Gastroesophageal sphincter (tissue), 4 donors: ENCODE results near the gene PRRC2A. TPM values are rescaled to one million over a fixed set of nuclear protein-coding genes. Genes with fewer than 3 reads are reported as not detected.

Source experiments
- ATAC-seq: fragments of 150-250 bp; one replicate; pipeline ENCODE4 v1.9.1; 2016; ENCODE audit warnings: mild to moderate bottlenecking, moderate library complexity
- H3K27ac ChIP-seq, 4 donors: fragments of 200-600 bp; sonication (generic) in 3 of 4; 1 replicate in 3 of 4; 2 replicates in 1 of 4; pipeline ENCODE4 v1.5.1; 2016 to 2019
- H3K27me3 ChIP-seq: fragments of 200-600 bp; sonication (generic); one replicate; pipeline ENCODE4 v1.5.1; 2019
- H3K36me3 ChIP-seq, 2 donors: fragments of 200-600 bp; sonication (generic); one replicate each; pipeline ENCODE4 v1.5.1; 2019; ENCODE audit warnings: control low read depth in 1 of 2
- H3K4me1 ChIP-seq, 3 donors: fragments of 200-600 bp; sonication (generic); 1 replicate in 2 of 3; 2 replicates in 1 of 3; pipeline ENCODE4 v1.5.1; 2016 to 2019; ENCODE audit warnings: control low read depth in 2 of 3
- H3K4me3 ChIP-seq, 2 donors: fragments of 200-600 bp; sonication (generic); one replicate each; pipeline ENCODE4 v1.5.1; 2019; ENCODE audit warnings: mild to moderate bottlenecking in 1 of 2, moderate library complexity in 1 of 2
- H3K9me3 ChIP-seq, 3 donors: fragments of 200-600 bp; sonication (generic); one replicate each; pipeline ENCODE4 v1.5.1; 2017 to 2019; ENCODE audit warnings: control low read depth in 2 of 3
- CTCF ChIP-seq, 4 experiments: fragments of 200-600 bp in 2 of 4; fragments of 450-650 bp in 2 of 4; sonication (generic) in 1 of 4; IDR thresholded peaks; one replicate each; pipeline ENCODE4 v1.5.1; 2017 to 2019; ENCODE audit warnings: antibody characterized with exemption in 4 of 4, mild to moderate bottlenecking in 2 of 4, moderate library complexity in 2 of 4
- EP300 ChIP-seq: sonication (generic); formaldehyde crosslinking; IDR thresholded peaks from one replicate; pipeline ENCODE4 v1.6.1; 2017; ENCODE audit warnings: antibody characterized with exemption, mild to moderate bottlenecking
- POLR2A ChIP-seq, 2 donors: fragments of 450-650 bp; IDR thresholded peaks; one replicate each; pipeline ENCODE4 v1.6.1; 2017; ENCODE audit warnings: antibody characterized with exemption in 2 of 2, mild to moderate bottlenecking in 2 of 2, moderate library complexity in 1 of 2
- POLR2AphosphoS5 ChIP-seq: sonication (generic); formaldehyde crosslinking; IDR thresholded peaks from one replicate; pipeline ENCODE4 v1.6.1; 2017; ENCODE audit warnings: antibody characterized with exemption
- WGBS, 2 donors: methylation state at CpG; one replicate each; pipeline ENCODE4 v1.1.5; 2018; ENCODE audit warnings: low coverage in 1 of 2; 5-methylcytosine and 5-hydroxymethylcytosine counted together
- total RNA-seq, 4 donors: library from RNA; depleted of rRNA; stranded (reverse); fragments of >200 nt; gene quantifications; one replicate each; pipeline ENCODE4 v1.1.0, GENCODE V29; 2016

PRRC2A gene
- total RNA-seq, 4 donors from 2014 or later = 47.9 to 137 (median 76.2) TPM

DNA sequence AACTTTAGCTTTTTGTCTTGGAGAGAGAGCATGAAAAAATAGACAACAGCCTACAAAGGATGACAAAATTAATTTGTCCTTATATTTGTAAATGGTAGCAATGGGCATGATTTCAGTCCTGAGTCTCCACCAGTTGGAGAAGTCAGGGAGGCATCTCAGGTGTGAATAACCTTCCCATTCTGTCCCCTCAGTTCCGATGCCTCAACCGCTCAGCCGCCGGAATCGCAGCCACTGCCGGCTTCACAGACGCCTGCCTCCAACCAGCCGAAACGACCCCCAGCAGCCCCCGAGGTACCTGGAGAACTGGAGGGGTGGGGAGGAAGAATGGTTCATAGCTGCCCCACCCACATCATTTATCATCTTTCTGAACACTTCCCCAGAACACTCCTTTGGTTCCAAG, 3.6 kb downstream of the PRRC2A start:
- H3K4me3 ChIP-seq = no peak overlapping the region
- H3K27ac ChIP-seq = no peak overlapping the region
- ATAC-seq = no peak
- no peaks in the 10 kb centered on the region for H3K9me3 ChIP-seq
- 83% methylated on average over 9 of the region's 10 CpGs; no CpG with 5 or more reads in 1 of the 2 donors for WGBS, 2 donors
- TF ChIP-seq CTCF (IDR thresholded peaks at IDR 0.05) (no peak), EP300 (no peak), POLR2AphosphoS5 (no peak)
- no peaks in the 10 kb centered on the region for H3K27me3 ChIP-seq
- peaks cover 0 to 65% of the 10 kb centered on the region in 2 donors for H3K36me3 ChIP-seq
- H3K4me1 ChIP-seq = peaks cover 0 to 25% (median 8%) of the 10 kb centered on the region in 3 donors

DNA sequence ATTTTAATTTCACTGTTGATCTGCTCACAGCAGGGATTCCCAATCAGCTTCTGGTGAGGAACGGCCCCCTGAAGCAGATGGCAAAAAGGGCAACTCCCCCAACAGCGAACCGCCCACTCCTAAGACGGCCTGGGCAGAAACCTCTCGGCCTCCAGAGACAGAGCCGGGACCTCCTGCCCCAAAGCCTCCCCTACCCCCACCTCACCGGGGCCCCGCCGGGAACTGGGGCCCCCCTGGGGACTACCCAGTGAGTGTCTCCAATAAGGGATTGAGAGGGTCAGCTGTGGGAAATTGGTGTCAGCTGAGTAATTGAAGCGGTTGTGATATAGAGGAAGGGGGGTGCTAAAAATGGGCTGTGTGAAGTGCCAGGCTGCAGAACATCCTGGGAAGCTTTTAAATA, 6.4 kb downstream of the PRRC2A start:
- Histone ChIP-seq H3K9me3 (no peaks in the 10 kb centered on the region), H3K4me3 (no peak overlapping the region), H3K27me3 (no peaks in the 10 kb centered on the region), H3K4me1 (peaks cover 0 to 14% (median 4%) of the 10 kb centered on the region in 3 donors), H3K36me3 (peaks cover 0 to 94% of the 10 kb centered on the region in 2 donors), H3K27ac (no peak overlapping the region)
- no peak for TF ChIP-seq POLR2AphosphoS5
- TF ChIP-seq EP300 = no peak
- no peak for TF ChIP-seq CTCF (IDR thresholded peaks at IDR 0.05)
- TF ChIP-seq POLR2A (IDR thresholded peaks at IDR 0.05) = no peak
- no peak for ATAC-seq
- 83 to 100% methylated on average over 1 of the region's 10 CpGs for WGBS, 2 donors

GRCh38 chr6:31627690-31628287, 7.3 kb downstream of the PRRC2A start:
- Histone ChIP-seq H3K27ac (no peak overlapping the region), H3K4me1 (peaks cover 0 to 6% (median 0%) of the 10 kb centered on the region in 3 donors), H3K4me3 (no peak overlapping the region), H3K36me3 (peaks cover 0 to 100% of the 10 kb centered on the region in 2 donors), H3K9me3 (no peaks in the 10 kb centered on the region), H3K27me3 (no peaks in the 10 kb centered on the region)
- ATAC-seq = no peak
- TF ChIP-seq EP300 (no peak), POLR2A (IDR thresholded peaks at IDR 0.05) (no peak), CTCF (IDR thresholded peaks at IDR 0.05) (no peak), POLR2AphosphoS5 (no peak)
- 94 to 95% methylated on average over 7 to 10 of the region's 19 CpGs for WGBS, 2 donors

DNA sequence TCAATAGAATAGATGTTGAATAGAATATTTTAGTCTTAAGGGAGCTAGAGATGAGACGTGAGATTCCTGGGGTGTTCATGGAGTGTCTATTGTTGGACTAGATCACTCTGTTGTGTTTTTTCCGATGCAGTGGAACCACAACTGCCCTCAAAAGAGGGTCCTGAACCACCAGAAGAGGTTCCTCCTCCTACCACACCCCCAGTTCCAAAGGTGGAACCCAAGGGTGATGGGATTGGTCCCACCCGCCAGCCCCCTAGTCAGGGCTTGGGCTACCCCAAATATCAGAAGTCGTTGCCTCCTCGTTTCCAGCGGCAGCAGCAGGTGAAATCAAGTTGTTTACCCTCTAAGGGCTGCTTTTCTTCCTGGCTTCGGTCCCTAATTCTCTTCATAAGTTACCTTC, 8.5 kb downstream of the PRRC2A start:
- no peaks in the 10 kb centered on the region for H3K4me1 ChIP-seq
- WGBS, 2 donors = 74 to 84% methylated on average over 4 to 7 of the region's 7 CpGs
- no peak overlapping the region for H3K4me3 ChIP-seq
- H3K36me3 ChIP-seq = peaks cover 0 to 100% of the 10 kb centered on the region in 2 donors
- H3K27me3 ChIP-seq = no peaks in the 10 kb centered on the region
- TF ChIP-seq EP300 = no peak
- no peak for TF ChIP-seq POLR2AphosphoS5
- TF ChIP-seq CTCF (IDR thresholded peaks at IDR 0.05) = no peak
- TF ChIP-seq POLR2A (IDR thresholded peaks at IDR 0.05) = no peak
- no peaks in the 10 kb centered on the region for H3K9me3 ChIP-seq
- ATAC-seq = no peak
- H3K27ac ChIP-seq = no peak overlapping the region

DNA sequence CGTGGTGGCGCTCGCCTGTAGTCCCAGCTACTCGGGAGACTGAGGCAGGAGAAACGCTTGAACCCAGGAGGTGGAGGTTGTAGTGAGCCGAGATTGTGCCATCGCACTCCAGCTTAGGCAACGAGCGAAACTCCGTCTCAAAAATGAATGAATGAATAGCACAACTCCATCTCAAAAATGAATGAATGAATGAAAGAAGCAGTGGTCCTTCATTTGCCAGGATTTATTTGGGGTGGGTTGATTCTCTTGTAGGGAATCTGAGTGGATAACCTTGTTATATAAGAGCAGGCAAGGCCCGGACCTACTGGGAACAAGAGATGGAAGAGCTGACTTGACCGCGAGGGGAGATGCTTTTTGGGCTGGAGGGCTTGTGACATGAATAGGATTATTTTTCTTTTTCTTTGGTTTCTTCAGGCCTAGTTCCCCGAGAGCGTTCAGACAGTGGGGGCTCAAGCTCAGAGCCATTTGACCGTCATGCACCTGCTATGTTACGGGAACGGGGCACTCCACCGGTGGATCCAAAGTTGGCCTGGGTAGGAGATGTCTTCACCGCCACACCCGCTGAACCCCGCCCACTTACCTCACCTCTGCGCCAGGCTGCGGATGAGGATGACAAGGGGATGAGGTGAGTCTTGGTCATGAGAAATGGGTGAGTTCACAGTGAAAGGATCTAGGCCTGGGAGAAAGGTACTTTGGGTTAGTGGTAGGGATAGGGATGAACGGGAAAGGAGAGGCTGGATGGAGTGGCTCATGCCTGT, 9.8 kb downstream of the PRRC2A start:
- TF ChIP-seq POLR2AphosphoS5 (no peak), EP300 (no peak), POLR2A (IDR thresholded peaks at IDR 0.05) (no peak), CTCF (IDR thresholded peaks at IDR 0.05) (no peak)
- Histone ChIP-seq H3K27ac (no peak overlapping the region), H3K9me3 (no peaks in the 10 kb centered on the region), H3K4me3 (no peak overlapping the region), H3K27me3 (no peaks in the 10 kb centered on the region), H3K36me3 (peaks cover 0 to 100% of the 10 kb centered on the region in 2 donors), H3K4me1 (no peaks in the 10 kb centered on the region)
- WGBS, 2 donors = 77 to 83% methylated on average over 8 to 23 of the region's 25 CpGs
- ATAC-seq = no peak
